A673 (cell line): ENCODE measurements around the gene RDH16. TPM values are rescaled to one million over a fixed set of nuclear protein-coding genes. Genes with fewer than 3 reads are reported as not detected.
A peak's percentile ranks its signal among the peaks of the same experiment; 100 is the strongest.

Source experiments
- BruUV-seq: library from RNA; stranded (reverse); fragments of 400-500 nt; replicated peaks from 2 replicates; lab custom pipeline; 2021; lab: Mats Ljungman, UMichigan
- CTCF ChIA-PET: fragments of 300-600 bp; sonication (Branson Sonifier 250); formaldehyde crosslinking; loops from one replicate; lab custom pipeline; 2022; ENCODE audit warnings: antibody characterized with exemption; lab: Charles Lee
- POLR2A ChIA-PET: fragments of 300-600 bp; sonication (Branson Sonifier 250); formaldehyde crosslinking; loops from one replicate; lab custom pipeline; 2022; ENCODE audit warnings: antibody characterized with exemption; ENCODE audit not compliant: low non-redundant PET; lab: Charles Lee
- DNase-seq: peaks from one replicate; pipeline ENCODE4 v3.0.0-alpha.2; 2015; ENCODE audit warnings: low spot score
- H3K27ac ChIP-seq: fragments of 200-600 bp; sonication (generic); 2 replicates; pipeline ENCODE4 v1.5.1; 2016; ENCODE audit warnings: mixed run types, low read depth, mild to moderate bottlenecking, mixed read lengths, antibody characterized with exemption, low read length; ENCODE audit not compliant: poor library complexity, severe bottlenecking
- H3K27me3 ChIP-seq: fragments of 200-600 bp; sonication (generic); replicated peaks from 2 replicates; pipeline ENCODE4 v1.6.1; 2017; ENCODE audit warnings: mixed run types, low read depth, mild to moderate bottlenecking, mixed read lengths, antibody characterized with exemption, low read length; ENCODE audit not compliant: insufficient read depth, poor library complexity
- H3K36me3 ChIP-seq: fragments of 200-600 bp; sonication (generic); 2 replicates; pipeline ENCODE4 v1.6.1; 2016; ENCODE audit warnings: mixed run types, mild to moderate bottlenecking, mixed read lengths, antibody characterized with exemption, low read length; ENCODE audit not compliant: insufficient read depth, poor library complexity, severe bottlenecking
- H3K4me1 ChIP-seq: fragments of 200-600 bp; sonication (generic); 2 replicates; pipeline ENCODE4 v1.6.1; 2017; ENCODE audit warnings: mixed run types, mild to moderate bottlenecking, mixed read lengths, antibody characterized with exemption, low read length; ENCODE audit not compliant: insufficient read depth, poor library complexity, severe bottlenecking
- H3K4me3 ChIP-seq: fragments of 200-600 bp; sonication (generic); 2 replicates; pipeline ENCODE4 v1.5.1; 2016; ENCODE audit warnings: low read depth, mixed run types, mild to moderate bottlenecking, mixed read lengths, low read length; ENCODE audit not compliant: poor library complexity, severe bottlenecking
- H3K9me3 ChIP-seq: fragments of 200-600 bp; sonication (generic); 2 replicates; pipeline ENCODE4 v1.6.1; 2016; ENCODE audit warnings: mixed run types, low read depth, mild to moderate bottlenecking, mixed read lengths, antibody characterized with exemption, low read length; ENCODE audit not compliant: poor library complexity, severe bottlenecking
- CTCF ChIP-seq: fragments of 300-800, 200-600 bp; sonication (generic); conservative IDR thresholded peaks from 2 replicates; pipeline ENCODE4 v1.5.1; 2017; ENCODE audit warnings: low read depth, mild to moderate bottlenecking, antibody characterized with exemption, low read length, moderate library complexity, mixed read lengths
- EZH2 ChIP-seq: fragments of 200-600 bp; sonication (generic); IDR thresholded peaks from 2 replicates; pipeline ENCODE4 v1.6.1; 2017; ENCODE audit warnings: borderline replicate concordance, low read depth, mild to moderate bottlenecking, mixed read lengths, antibody characterized with exemption, low read length; ENCODE audit not compliant: poor library complexity, severe bottlenecking
- intact Hi-C: fragments of 100-400 bp; cut with micrococcal nuclease; formaldehyde crosslinking; loops from one replicate; pipeline ENCODE4 v1.10.0; 2022; ENCODE audit not compliant: unreplicated experiment
- total RNA-seq: library from RNA; stranded (reverse); gene quantifications from 2 replicates; pipeline ENCODE4 v1.2.3, GENCODE V29; 2021

Gene RDH16
- total RNA-seq, 1 experiment from 2014 or later: 0.24 TPM

GRCh38 chr12:56928262-56928661 is 29.1 kb downstream of the RDH16 start:
- ChIA-PET POLR2A (no interaction called here), CTCF (no interaction called here)
- peaks cover 13% of the 10 kb centered on the region for H3K4me1 ChIP-seq
- peak; percentile 16 for DNase-seq
- no TSS peak for BruUV-seq
- H3K27ac ChIP-seq: no peak overlapping the region
- no peaks in the 10 kb centered on the region for H3K27me3 ChIP-seq
- H3K4me3 ChIP-seq: no peak overlapping the region
- no peaks in the 10 kb centered on the region for H3K9me3 ChIP-seq
- TF ChIP-seq CTCF (no peak), EZH2 (no peak)
- no peaks in the 10 kb centered on the region for H3K36me3 ChIP-seq
- intact Hi-C loops: no loop called here

DNA sequence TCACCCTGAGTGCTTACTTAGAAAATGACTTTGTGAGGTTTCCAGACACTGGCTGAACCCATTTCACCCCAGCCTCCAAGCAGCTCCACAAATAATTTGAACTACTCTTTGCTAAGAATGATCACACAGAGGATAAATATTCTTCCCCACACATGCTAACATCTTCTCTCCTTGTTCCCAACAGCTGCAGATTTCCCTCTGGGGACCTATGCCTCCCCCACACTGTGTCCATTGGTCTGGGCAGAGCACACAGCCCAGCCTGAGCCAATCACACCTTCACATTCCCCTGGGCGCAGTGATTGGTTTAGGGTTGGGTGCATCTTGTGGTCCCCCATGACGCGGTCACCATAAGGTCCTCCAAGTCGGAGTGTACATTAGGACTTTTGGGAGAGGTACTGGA is 30.1 kb downstream of the RDH16 start:
- H3K9me3 ChIP-seq: no peaks in the 10 kb centered on the region
- no peak for DNase-seq
- ChIA-PET CTCF (no interaction called here), POLR2A (no interaction called here)
- peaks cover 10% of the 10 kb centered on the region for H3K4me1 ChIP-seq
- H3K36me3 ChIP-seq: no peaks in the 10 kb centered on the region
- no TSS peak for BruUV-seq
- H3K4me3 ChIP-seq: no peak overlapping the region
- no peaks in the 10 kb centered on the region for H3K27me3 ChIP-seq
- TF ChIP-seq EZH2: no peak
- TF ChIP-seq CTCF: no peak
- H3K27ac ChIP-seq: no peak overlapping the region
- intact Hi-C loops: no loop called here

DNA sequence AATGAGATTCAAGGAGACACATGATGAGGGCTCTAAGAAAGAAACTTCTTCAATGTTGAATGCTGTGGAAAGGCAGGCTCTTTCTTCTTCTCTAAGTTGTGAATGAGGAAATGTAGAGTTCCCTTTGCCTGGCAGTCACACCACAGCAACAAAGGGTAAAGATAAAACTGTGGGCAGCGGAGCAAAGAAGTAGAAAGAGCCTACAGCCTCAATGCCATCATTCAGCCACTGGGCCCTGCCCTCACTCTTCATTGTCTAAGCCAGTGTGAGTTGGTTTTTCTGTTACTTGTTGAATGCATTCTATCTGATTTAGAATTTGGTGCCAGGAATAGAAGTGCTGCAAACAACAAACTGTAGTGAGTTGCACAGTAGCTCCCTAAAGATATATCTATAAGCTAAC is 35.4 kb downstream of the RDH16 start:
- DNase-seq: no peak
- H3K36me3 ChIP-seq: no peaks in the 10 kb centered on the region
- ChIA-PET POLR2A (no interaction called here), CTCF (no interaction called here)
- no peaks in the 10 kb centered on the region for H3K9me3 ChIP-seq
- no peak overlapping the region for H3K27ac ChIP-seq
- no peaks in the 10 kb centered on the region for H3K27me3 ChIP-seq
- H3K4me3 ChIP-seq: no peak overlapping the region
- intact Hi-C loops: no loop called here
- no peaks in the 10 kb centered on the region for H3K4me1 ChIP-seq
- TF ChIP-seq CTCF (no peak), EZH2 (no peak)
- no TSS peak for BruUV-seq
